T-helper 9 cell (primary cell): ENCODE data around the gene ARPC2.

Experiments
- DNase-seq: peaks from one replicate; pipeline ENCODE4 v3.0.0-alpha.2; 2020

The ARPC2 gene

GRCh38 chr2:218256612-218257350, 39.8 kb downstream of the ARPC2 start:
- DNase-seq: no peak

- peak; percentile 55 for DNase-seq
Measured at GRCh38 chr2:218257390-218257981, 40.5 kb downstream of the ARPC2 start.

- no peak for DNase-seq
Measured at GRCh38 chr2:218259099-218259961, 42.3 kb downstream of the ARPC2 start.

GRCh38 chr2:218260166-218260565, 43.2 kb downstream of the ARPC2 start:
- DNase-seq: no peak

GRCh38 chr2:218260742-218261422, 43.9 kb downstream of the ARPC2 start, which contains the start of gene GPBAR1:
GPBAR1 (plus strand) TSS chr2:218261015; CDS start chr2:218262725, 1,710 bp downstream.
- DNase-seq: no peak

- DNase-seq: no peak
Measured at GRCh38 chr2:218261423-218262236, 44.6 kb downstream of the ARPC2 start.

GRCh38 chr2:218262237-218262600, 45.2 kb downstream of the ARPC2 start:
- DNase-seq: no peak

GRCh38 chr2:218262631-218263586, 45.9 kb downstream of the ARPC2 start:
- no peak for DNase-seq

- no peak for DNase-seq
Measured at GRCh38 chr2:218263817-218264641, 47.0 kb downstream of the ARPC2 start.

- DNase-seq: no peak
Measured at GRCh38 chr2:218264773-218265561, 48.0 kb downstream of the ARPC2 start.

- DNase-seq: no peak
Measured at GRCh38 chr2:218265626-218266025, 48.6 kb downstream of the ARPC2 start.

- no peak for DNase-seq
Measured at GRCh38 chr2:218266316-218266979, 49.5 kb downstream of the ARPC2 start.

- DNase-seq: no peak
Measured at GRCh38 chr2:218267259-218267658, 50.3 kb downstream of the ARPC2 start.

GRCh38 chr2:218269900-218270720, 53.1 kb downstream of the ARPC2 start, which contains the start of the genes AAMP and PNKD:
AAMP (minus strand) TSS chr2:218270137; CDS start chr2:218270086, 51 bp downstream.
PNKD (plus strand) TSS chr2:218270519; CDS start chr2:218270536, 17 bp downstream.
- DNase-seq: peak; percentile 100

- no peak for DNase-seq
Measured at GRCh38 chr2:218270721-218271486, 53.9 kb downstream of the ARPC2 start.

GRCh38 chr2:218271487-218271797, 54.5 kb downstream of the ARPC2 start:
- no peak for DNase-seq
